Ishikawa (cell line): ENCODE measurements around the gene KLHL2.
A peak's percentile ranks its signal among the peaks of the same experiment; 100 is the strongest.

Source experiments
- CEBPB ChIP-seq: IDR thresholded peaks from 2 replicates; pipeline ENCODE4 v1.6.1; 2012
- CREB1 ChIP-seq: IDR thresholded peaks from 2 replicates; pipeline ENCODE4 v1.6.1; 2012; ENCODE audit warnings: low read depth
- EGR1 ChIP-seq: IDR thresholded peaks from 2 replicates; pipeline ENCODE4 v1.6.1; 2012
- EP300 ChIP-seq: IDR thresholded peaks from 2 replicates; pipeline ENCODE4 v1.6.1; 2012; ENCODE audit warnings: borderline replicate concordance
- FOXM1 ChIP-seq: IDR thresholded peaks from 2 replicates; pipeline ENCODE4 v1.6.1; 2012; ENCODE audit warnings: low read depth, borderline replicate concordance
- NFIC ChIP-seq: IDR thresholded peaks from 2 replicates; pipeline ENCODE4 v1.6.1; 2012
- RAD21 ChIP-seq: IDR thresholded peaks from 2 replicates; pipeline ENCODE4 v1.6.1; 2012; ENCODE audit warnings: low read depth
- TAF1 ChIP-seq: IDR thresholded peaks from 2 replicates; pipeline ENCODE4 v1.6.1; 2012; ENCODE audit warnings: low read depth, mild to moderate bottlenecking
- TCF12 ChIP-seq: IDR thresholded peaks from 2 replicates; pipeline ENCODE4 v1.6.1; 2012; ENCODE audit warnings: low read depth
- TEAD4 ChIP-seq: IDR thresholded peaks from 2 replicates; pipeline ENCODE4 v1.6.1; 2012
- YY1 ChIP-seq: IDR thresholded peaks from 2 replicates; pipeline ENCODE4 v1.6.1; 2012; ENCODE audit warnings: low read depth
- ZBTB7A ChIP-seq: IDR thresholded peaks from 2 replicates; pipeline ENCODE4 v1.6.1; 2012; ENCODE audit warnings: low read depth
- TF ChIP-seq, protein P1 (sequence below): IDR thresholded peaks from 2 replicates; pipeline ENCODE4 v1.6.1; 2012; ENCODE audit warnings: low read depth, mild to moderate bottlenecking
- TF ChIP-seq, protein P2 (sequence below): IDR thresholded peaks from 2 replicates; pipeline ENCODE4 v1.6.1; 2012
- TF ChIP-seq, protein P3 (sequence below): IDR thresholded peaks from 2 replicates; pipeline ENCODE4 v1.6.1; 2012

Gene KLHL2

DNA sequence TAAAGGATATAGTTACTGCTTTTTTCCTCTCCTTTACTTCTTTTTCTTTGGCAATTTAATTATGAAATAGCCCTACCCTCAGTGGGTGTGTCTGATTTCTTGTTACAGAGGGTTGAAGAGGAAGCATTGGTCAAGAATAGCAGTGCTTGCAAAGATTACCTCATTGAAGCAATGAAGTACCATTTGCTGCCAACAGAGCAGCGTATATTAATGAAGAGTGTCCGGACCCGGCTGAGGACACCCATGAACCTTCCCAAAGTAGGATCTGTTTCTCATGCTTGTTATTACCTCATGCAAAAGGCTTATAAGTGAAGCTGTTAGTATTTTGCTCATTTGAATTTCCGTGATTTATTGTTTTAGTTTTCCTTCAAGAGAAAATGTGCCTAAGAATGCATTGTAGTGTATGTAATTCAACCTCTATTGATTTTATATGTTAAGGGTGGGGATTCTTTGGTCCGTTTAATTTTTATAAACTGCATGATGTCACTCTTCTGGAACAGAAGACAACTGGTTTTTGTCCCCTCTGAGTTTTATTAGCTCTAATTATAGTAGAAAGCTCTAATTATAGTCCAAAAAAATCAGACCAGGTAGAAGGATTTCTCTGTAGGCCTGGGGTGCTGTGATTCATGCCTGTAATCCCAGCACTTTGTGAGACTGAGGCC, 92.2 kb downstream of the KLHL2 start:
- TF ChIP-seq, protein P1, sequence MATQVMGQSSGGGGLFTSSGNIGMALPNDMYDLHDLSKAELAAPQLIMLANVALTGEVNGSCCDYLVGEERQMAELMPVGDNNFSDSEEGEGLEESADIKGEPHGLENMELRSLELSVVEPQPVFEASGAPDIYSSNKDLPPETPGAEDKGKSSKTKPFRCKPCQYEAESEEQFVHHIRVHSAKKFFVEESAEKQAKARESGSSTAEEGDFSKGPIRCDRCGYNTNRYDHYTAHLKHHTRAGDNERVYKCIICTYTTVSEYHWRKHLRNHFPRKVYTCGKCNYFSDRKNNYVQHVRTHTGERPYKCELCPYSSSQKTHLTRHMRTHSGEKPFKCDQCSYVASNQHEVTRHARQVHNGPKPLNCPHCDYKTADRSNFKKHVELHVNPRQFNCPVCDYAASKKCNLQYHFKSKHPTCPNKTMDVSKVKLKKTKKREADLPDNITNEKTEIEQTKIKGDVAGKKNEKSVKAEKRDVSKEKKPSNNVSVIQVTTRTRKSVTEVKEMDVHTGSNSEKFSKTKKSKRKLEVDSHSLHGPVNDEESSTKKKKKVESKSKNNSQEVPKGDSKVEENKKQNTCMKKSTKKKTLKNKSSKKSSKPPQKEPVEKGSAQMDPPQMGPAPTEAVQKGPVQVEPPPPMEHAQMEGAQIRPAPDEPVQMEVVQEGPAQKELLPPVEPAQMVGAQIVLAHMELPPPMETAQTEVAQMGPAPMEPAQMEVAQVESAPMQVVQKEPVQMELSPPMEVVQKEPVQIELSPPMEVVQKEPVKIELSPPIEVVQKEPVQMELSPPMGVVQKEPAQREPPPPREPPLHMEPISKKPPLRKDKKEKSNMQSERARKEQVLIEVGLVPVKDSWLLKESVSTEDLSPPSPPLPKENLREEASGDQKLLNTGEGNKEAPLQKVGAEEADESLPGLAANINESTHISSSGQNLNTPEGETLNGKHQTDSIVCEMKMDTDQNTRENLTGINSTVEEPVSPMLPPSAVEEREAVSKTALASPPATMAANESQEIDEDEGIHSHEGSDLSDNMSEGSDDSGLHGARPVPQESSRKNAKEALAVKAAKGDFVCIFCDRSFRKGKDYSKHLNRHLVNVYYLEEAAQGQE = no peak
- TF ChIP-seq, protein P2, sequence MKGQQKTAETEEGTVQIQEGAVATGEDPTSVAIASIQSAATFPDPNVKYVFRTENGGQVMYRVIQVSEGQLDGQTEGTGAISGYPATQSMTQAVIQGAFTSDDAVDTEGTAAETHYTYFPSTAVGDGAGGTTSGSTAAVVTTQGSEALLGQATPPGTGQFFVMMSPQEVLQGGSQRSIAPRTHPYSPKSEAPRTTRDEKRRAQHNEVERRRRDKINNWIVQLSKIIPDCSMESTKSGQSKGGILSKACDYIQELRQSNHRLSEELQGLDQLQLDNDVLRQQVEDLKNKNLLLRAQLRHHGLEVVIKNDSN = no peak
- TF ChIP-seq EGR1 (no peak), ZBTB7A (no peak), RAD21 (no peak), CEBPB (no peak), TAF1 (no peak), TCF12 (no peak), FOXM1 (no peak), NFIC (no peak), YY1 (no peak), EP300 (no peak), TEAD4 (no peak)
- TF ChIP-seq, protein P3, sequence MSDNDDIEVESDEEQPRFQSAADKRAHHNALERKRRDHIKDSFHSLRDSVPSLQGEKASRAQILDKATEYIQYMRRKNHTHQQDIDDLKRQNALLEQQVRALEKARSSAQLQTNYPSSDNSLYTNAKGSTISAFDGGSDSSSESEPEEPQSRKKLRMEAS = no peak

DNA sequence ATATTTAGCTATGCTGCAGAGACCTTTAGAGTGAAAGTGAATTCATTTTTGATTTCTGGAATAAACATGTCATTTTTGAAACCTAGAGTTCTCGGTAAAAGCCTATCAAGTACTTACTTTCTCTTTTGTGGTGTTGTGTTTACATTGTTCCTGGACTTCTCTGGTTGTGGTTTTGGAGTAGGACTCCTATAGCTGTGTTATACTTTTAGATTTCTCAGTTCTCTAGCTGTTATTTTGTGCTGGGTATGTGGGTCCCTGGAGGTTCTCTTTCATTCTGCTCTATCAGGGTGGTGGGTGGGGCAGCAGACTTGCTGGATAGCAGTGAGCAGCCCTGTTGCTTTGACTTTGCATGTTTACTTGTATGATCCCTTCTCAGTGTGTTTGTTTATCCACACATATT, 94.5 kb downstream of the KLHL2 start:
- TF ChIP-seq, protein P1 = 0 out of 2 replicates have a peak, but pooled peaks have one; percentile 22
- TF ChIP-seq, protein P3 = no peak

DNA sequence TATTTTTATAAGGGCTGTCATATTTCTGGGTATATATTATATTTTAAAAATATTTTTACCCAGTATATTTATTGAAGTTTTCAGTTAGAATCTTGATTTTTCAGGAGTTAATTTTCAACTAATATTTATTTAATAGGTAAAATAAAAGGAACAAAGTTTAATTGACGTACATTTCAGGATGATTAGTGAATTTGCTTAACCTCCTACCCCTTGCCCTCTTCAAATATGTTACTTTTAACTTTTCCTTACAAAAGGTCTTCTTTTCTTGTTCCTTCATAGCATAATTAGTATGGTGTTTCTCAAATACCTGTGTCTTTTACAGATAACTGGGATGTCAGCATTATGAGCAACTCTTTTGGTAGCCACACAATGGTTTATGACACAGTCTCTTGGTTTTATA, 95.3 kb downstream of the KLHL2 start:
- TF ChIP-seq FOXM1 = no peak
- TF ChIP-seq, protein P1 = no peak
- TF ChIP-seq CEBPB = no peak
- no peak for TF ChIP-seq NFIC
- no peak for TF ChIP-seq TCF12
- TF ChIP-seq, protein P3 = no peak

DNA sequence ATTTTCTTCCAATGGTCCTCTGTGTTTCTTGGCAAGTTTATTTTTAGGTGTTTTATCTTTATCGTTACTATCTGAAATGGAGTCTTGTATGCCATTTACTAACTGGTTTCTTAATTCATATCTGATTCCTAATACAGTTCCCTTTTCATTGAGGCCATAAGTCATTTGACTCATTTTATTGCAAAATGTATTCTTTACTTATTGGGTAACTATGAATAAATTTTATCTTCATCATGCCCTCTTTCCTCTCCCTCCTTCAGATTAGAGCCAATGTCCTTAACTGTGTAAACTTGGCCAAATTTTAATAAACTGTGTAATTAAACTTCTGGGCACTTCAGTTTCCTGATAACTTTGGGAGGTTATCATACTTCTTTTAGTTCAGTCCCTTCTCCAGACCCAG, 100.8 kb downstream of the KLHL2 start:
- no peak for TF ChIP-seq CREB1
- TF ChIP-seq TEAD4 = no peak
- TF ChIP-seq NFIC = no peak
- TF ChIP-seq, protein P3 = no peak
- no peak for TF ChIP-seq CEBPB
- TF ChIP-seq TAF1 = no peak
- TF ChIP-seq, protein P2 = no peak
- TF ChIP-seq FOXM1 = no peak

DNA sequence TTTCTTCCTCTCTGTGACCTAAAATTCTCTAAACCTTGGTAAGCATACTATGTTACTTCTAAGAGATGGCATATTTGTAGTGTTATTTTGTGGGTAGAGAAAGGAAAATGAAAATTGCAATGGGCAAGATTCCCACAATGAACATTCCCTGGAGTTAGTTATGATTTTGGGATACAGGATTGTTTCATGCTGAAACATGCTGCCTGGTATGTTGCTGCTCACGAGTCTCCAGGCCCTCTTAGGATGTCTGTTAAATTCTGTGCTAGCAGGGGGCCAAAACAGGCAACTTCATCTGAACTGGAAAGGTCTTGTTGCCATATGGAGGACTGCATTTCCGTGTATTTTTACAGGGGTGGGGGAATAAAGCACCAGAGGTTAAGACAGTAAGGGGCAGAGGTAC, 101.2 kb downstream of the KLHL2 start:
- TF ChIP-seq RAD21 = no peak
- TF ChIP-seq YY1 = no peak
- no peak for TF ChIP-seq FOXM1
- no peak for TF ChIP-seq TCF12
- TF ChIP-seq, protein P3 = no peak
- TF ChIP-seq TAF1 = no peak
- TF ChIP-seq TEAD4 = no peak
- TF ChIP-seq EGR1 = no peak
- no peak for TF ChIP-seq CEBPB
- TF ChIP-seq, protein P1 = no peak
- TF ChIP-seq EP300 = no peak
- no peak for TF ChIP-seq ZBTB7A
- TF ChIP-seq, protein P2 = no peak
- TF ChIP-seq NFIC = no peak
- TF ChIP-seq CREB1 = no peak
